Small intestine (tissue), 7 donors: ENCODE measurements around the gene SYCE1L. TPM values are rescaled to one million over a fixed set of nuclear protein-coding genes. Genes with fewer than 3 reads are reported as not detected.
A peak's percentile ranks its signal among the peaks of the same experiment; 100 is the strongest.
"Not testable (repeated sequence)": the region's sequence is repeated elsewhere in the genome, so short reads cannot be mapped to it uniquely, and the experiment has no call there.

ENCODE experiments used
- DNase-seq, 2 donors: peaks; one replicate each; pipeline versions ENCODE4 v3.0.0 to v3.0.0-alpha.2; 2013
- FAIRE-seq: peaks from 2 replicates; lab custom pipeline; 2012; peaks lifted over from hg19 to GRCh38; lab: Jason Lieb, UNC
- H3K27ac ChIP-seq, 3 donors: one replicate each; pipeline ENCODE4 v1.5.1; 2013; ENCODE audit warnings: low read length in 2 of 3, mild to moderate bottlenecking in 2 of 3, control low read depth in 1 of 3, inconsistent platforms in 1 of 3, low read depth in 1 of 3, moderate library complexity in 1 of 3
- H3K27me3 ChIP-seq, 3 donors: one replicate each; pipeline ENCODE4 v1.6.1; 2013; ENCODE audit warnings: low read length in 3 of 3, inconsistent platforms in 1 of 3; ENCODE audit not compliant: control insufficient read depth in 3 of 3, insufficient read depth in 3 of 3
- H3K36me3 ChIP-seq, 3 donors: one replicate each; pipeline ENCODE4 v1.6.1; 2013; ENCODE audit warnings: low read length in 3 of 3, inconsistent platforms in 1 of 3, low read depth in 1 of 3, mild to moderate bottlenecking in 1 of 3, moderate library complexity in 1 of 3; ENCODE audit not compliant: control insufficient read depth in 3 of 3, insufficient read depth in 2 of 3
- H3K4me1 ChIP-seq, 3 donors: one replicate each; pipeline ENCODE4 v1.6.1; 2013; ENCODE audit warnings: low read length in 2 of 3, inconsistent platforms in 1 of 3, low read depth in 1 of 3, mild to moderate bottlenecking in 1 of 3, moderate library complexity in 1 of 3; ENCODE audit not compliant: control insufficient read depth in 3 of 3, insufficient read depth in 2 of 3
- H3K4me3 ChIP-seq, 3 donors: one replicate each; pipeline ENCODE4 v1.5.1; 2013; ENCODE audit warnings: low read length in 3 of 3, control low read depth in 1 of 3, inconsistent platforms in 1 of 3, low read depth in 1 of 3, mild to moderate bottlenecking in 1 of 3, moderate library complexity in 1 of 3
- H3K9me3 ChIP-seq, 2 donors: one replicate each; pipeline ENCODE4 v1.6.1; 2013; ENCODE audit warnings: low read depth in 1 of 2, low read length in 1 of 2; ENCODE audit not compliant: control insufficient read depth in 2 of 2, insufficient read depth in 1 of 2
- WGBS, 3 donors: extraction: QIAGEN DNeasy Blood & Tissue Kit; methylation state at CpG; one replicate each; pipeline ENCODE4 v1.1.7; 2013; 5-methylcytosine and 5-hydroxymethylcytosine counted together
- polyA plus RNA-seq, 4 donors: library from polyadenylated mRNA; stranded (reverse) in 3 of 4; unstranded in 1 of 4; fragments of 200-250 nt in 3 of 4; fragments of 120-200 nt in 1 of 4; gene quantifications; one replicate each; pipeline versions ENCODE4 v1.2.1 to v1.2.3, GENCODE V29; 2013
- donor health status: healthy with polysubstance abuse.
- donor health status: control.
- donor health status: control.
- donor health status: Bipolar disorder and iron deficiency.
- donor health status: healthy.

SYCE1L gene
- polyA plus RNA-seq, 4 donors = 4.1 to 6.0 (median 5.3) TPM

GRCh38 chr16:77225182-77225581, 26.0 kb downstream of the SYCE1L start:
- Histone ChIP-seq H3K9me3 (no peaks in the 10 kb centered on the region), H3K27ac (no peak overlapping the region), H3K27me3 (no peaks in the 10 kb centered on the region), H3K36me3 (no peaks in the 10 kb centered on the region), H3K4me1 (no peaks in the 10 kb centered on the region), H3K4me3 (no peak overlapping the region)
- 79 to 94% (median 84%) methylated on average over 3 of the region's 3 CpGs for WGBS, 3 donors
- no peak for DNase-seq
- no peak for FAIRE-seq

- H3K4me1 ChIP-seq = no peaks in the 10 kb centered on the region
- H3K36me3 ChIP-seq = no peaks in the 10 kb centered on the region
- FAIRE-seq (no peak), DNase-seq (no peak)
- H3K4me3 ChIP-seq = no peak overlapping the region
- H3K27ac ChIP-seq = no peak overlapping the region
- no peaks in the 10 kb centered on the region for H3K27me3 ChIP-seq
- WGBS, 3 donors = 66 to 81% (median 73%) methylated on average over 5 of the region's 5 CpGs
- no peaks in the 10 kb centered on the region for H3K9me3 ChIP-seq
Observed at GRCh38 chr16:77227745-77228144, 28.5 kb downstream of the SYCE1L start.

GRCh38 chr16:77231047-77231446, 31.8 kb downstream of the SYCE1L start:
- Histone ChIP-seq H3K27ac (no peak overlapping the region), H3K36me3 (no peaks in the 10 kb centered on the region), H3K9me3 (no peaks in the 10 kb centered on the region), H3K4me1 (no peaks in the 10 kb centered on the region), H3K27me3 (peaks cover 0 to 3% (median 0%) of the 10 kb centered on the region in 3 donors), H3K4me3 (no peak overlapping the region)
- 35 to 54% (median 45%) methylated on average over 3 of the region's 3 CpGs for WGBS, 3 donors
- no peak for DNase-seq
- FAIRE-seq = no peak

GRCh38 chr16:77233799-77234519, 34.8 kb downstream of the SYCE1L start:
- no peak for DNase-seq
- Histone ChIP-seq H3K27me3 (peaks cover 0 to 3% (median 0%) of the 10 kb centered on the region in 3 donors), H3K9me3 (no peaks in the 10 kb centered on the region), H3K4me3 (no peak overlapping the region), H3K4me1 (no peaks in the 10 kb centered on the region), H3K27ac (no peak overlapping the region), H3K36me3 (no peaks in the 10 kb centered on the region)
- FAIRE-seq = no peak
- 51 to 71% (median 56%) methylated on average over 9 of the region's 9 CpGs for WGBS, 3 donors

GRCh38 chr16:77234611-77235010, 35.4 kb downstream of the SYCE1L start:
- DNase-seq = no peak
- 37 to 40% (median 38%) methylated on average over 11 of the region's 11 CpGs for WGBS, 3 donors
- Histone ChIP-seq H3K4me1 (no peaks in the 10 kb centered on the region), H3K27ac (no peak overlapping the region), H3K4me3 (no peak overlapping the region), H3K27me3 (peaks cover 0 to 3% (median 0%) of the 10 kb centered on the region in 3 donors), H3K9me3 (no peaks in the 10 kb centered on the region), H3K36me3 (no peaks in the 10 kb centered on the region)
- no peak for FAIRE-seq

- Histone ChIP-seq H3K27me3 (peaks cover 0 to 3% (median 0%) of the 10 kb centered on the region in 3 donors), H3K4me3 (no peak overlapping the region), H3K36me3 (no peaks in the 10 kb centered on the region), H3K4me1 (no peaks in the 10 kb centered on the region), H3K9me3 (no peaks in the 10 kb centered on the region), H3K27ac (no peak overlapping the region)
- DNase-seq (peak; percentile 83 to 90), FAIRE-seq (no peak)
- WGBS, 3 donors = 2% methylated on average over 21 of the region's 21 CpGs
Observed at GRCh38 chr16:77236063-77236511, 36.9 kb downstream of the SYCE1L start.

GRCh38 chr16:77238593-77238992, 39.4 kb downstream of the SYCE1L start:
- H3K9me3 ChIP-seq = no peaks in the 10 kb centered on the region
- DNase-seq (no peak), FAIRE-seq (no peak)
- H3K27me3 ChIP-seq = peaks cover 0 to 3% (median 0%) of the 10 kb centered on the region in 3 donors
- H3K36me3 ChIP-seq = no peaks in the 10 kb centered on the region
- no peak overlapping the region for H3K27ac ChIP-seq
- 46 to 80% (median 57%) methylated on average over 5 of the region's 5 CpGs for WGBS, 3 donors
- H3K4me3 ChIP-seq = no peak overlapping the region
- H3K4me1 ChIP-seq = no peaks in the 10 kb centered on the region

GRCh38 chr16:77242471-77242870, 43.3 kb downstream of the SYCE1L start:
- not testable (repeated sequence) for FAIRE-seq, H3K4me1 ChIP-seq, H3K36me3 ChIP-seq, DNase-seq, H3K9me3 ChIP-seq, H3K27ac ChIP-seq, H3K27me3 ChIP-seq, H3K4me3 ChIP-seq
- WGBS, 3 donors = 87 to 92% (median 87%) methylated on average over 5 of the region's 5 CpGs
